OCI-LY1 (cell line): ENCODE results near the gene ATG9B.

Source experiments
- EZH2 ChIP-seq: fragments of 200-600 bp; sonication (generic), shearing (Covaris generic); IDR thresholded peaks from 2 replicates; pipeline ENCODE4 v1.8.0; 2017; ENCODE audit warnings: borderline replicate concordance, mixed run types, mild to moderate bottlenecking, antibody characterized with exemption, low read length, moderate library complexity, mixed read lengths
- TF ChIP-seq, protein P1 (sequence below): fragments of 200-600 bp; sonication (generic), shearing (Covaris generic); IDR thresholded peaks from 2 replicates; pipeline ENCODE4 v1.5.1; 2017; ENCODE audit warnings: mild to moderate bottlenecking, antibody characterized with exemption, low read length, moderate library complexity, mixed read lengths

DNA sequence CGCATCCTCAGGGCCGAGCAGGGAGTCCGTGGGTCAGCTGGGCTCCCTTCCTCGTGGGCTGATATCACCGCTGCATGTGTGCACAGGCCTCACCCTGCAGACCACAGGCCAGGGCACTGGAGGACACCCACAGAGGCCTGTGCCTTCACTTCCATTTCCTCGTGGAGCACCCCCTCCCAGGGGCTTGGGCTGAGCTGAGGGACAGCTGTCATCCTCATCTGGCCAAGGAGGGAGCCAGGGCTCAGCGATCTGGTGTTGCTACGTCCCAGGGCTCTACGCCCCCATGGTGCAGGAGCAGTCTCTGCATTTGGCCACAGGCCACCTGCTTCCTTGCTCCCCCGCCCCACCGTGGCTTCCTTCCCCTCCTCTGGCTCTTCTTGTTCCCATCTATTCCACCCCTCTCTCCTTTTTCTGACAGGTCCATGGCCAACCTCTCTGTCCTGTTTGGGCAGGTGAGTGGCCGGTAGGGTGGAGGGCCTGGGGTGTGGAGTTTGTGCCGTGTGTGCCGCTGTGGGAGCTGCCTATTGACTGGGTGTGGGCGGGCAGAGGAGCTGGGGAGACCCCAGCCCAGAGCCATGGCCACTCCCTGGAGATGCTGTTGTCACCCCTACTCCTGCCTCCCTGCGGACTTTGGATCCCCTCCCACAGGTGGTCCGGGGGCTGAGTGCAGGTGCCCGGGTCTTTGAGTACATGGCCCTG lies 15.7 kb upstream of the ATG9B start:
- TF ChIP-seq, protein P1, sequence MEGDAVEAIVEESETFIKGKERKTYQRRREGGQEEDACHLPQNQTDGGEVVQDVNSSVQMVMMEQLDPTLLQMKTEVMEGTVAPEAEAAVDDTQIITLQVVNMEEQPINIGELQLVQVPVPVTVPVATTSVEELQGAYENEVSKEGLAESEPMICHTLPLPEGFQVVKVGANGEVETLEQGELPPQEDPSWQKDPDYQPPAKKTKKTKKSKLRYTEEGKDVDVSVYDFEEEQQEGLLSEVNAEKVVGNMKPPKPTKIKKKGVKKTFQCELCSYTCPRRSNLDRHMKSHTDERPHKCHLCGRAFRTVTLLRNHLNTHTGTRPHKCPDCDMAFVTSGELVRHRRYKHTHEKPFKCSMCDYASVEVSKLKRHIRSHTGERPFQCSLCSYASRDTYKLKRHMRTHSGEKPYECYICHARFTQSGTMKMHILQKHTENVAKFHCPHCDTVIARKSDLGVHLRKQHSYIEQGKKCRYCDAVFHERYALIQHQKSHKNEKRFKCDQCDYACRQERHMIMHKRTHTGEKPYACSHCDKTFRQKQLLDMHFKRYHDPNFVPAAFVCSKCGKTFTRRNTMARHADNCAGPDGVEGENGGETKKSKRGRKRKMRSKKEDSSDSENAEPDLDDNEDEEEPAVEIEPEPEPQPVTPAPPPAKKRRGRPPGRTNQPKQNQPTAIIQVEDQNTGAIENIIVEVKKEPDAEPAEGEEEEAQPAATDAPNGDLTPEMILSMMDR: no peak
- TF ChIP-seq EZH2: no peak
